ENCODE measurements around the gene TRAF3IP1.
"Not testable (repeated sequence)": the region's sequence is repeated elsewhere in the genome, so short reads cannot be mapped to it uniquely, and the experiment has no call there.

DNA sequence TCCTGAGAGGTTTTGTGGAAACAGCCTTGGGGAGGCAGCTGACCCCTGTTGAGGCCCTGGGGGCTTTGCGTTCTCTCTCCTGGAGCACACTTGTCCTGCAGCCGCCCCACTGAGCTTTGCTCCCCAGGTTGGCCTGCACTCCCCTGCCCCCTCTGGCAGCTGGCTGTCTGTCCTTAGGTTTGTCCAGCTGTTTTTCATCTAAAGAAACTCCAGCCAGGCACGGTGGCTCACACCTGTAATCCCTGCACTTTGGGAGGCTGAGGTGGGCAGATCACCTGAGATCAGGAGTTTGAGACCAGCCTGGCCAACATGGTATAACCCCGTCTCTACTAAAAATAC is 84.9 kb downstream of the TRAF3IP1 start:
- TF ChIP-seq, protein P1, sequence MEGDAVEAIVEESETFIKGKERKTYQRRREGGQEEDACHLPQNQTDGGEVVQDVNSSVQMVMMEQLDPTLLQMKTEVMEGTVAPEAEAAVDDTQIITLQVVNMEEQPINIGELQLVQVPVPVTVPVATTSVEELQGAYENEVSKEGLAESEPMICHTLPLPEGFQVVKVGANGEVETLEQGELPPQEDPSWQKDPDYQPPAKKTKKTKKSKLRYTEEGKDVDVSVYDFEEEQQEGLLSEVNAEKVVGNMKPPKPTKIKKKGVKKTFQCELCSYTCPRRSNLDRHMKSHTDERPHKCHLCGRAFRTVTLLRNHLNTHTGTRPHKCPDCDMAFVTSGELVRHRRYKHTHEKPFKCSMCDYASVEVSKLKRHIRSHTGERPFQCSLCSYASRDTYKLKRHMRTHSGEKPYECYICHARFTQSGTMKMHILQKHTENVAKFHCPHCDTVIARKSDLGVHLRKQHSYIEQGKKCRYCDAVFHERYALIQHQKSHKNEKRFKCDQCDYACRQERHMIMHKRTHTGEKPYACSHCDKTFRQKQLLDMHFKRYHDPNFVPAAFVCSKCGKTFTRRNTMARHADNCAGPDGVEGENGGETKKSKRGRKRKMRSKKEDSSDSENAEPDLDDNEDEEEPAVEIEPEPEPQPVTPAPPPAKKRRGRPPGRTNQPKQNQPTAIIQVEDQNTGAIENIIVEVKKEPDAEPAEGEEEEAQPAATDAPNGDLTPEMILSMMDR (IDR thresholded peaks at IDR 0.05): not testable (repeated sequence)
- TF ChIP-seq EP300, POLR2AphosphoS5, POLR2A (IDR thresholded peaks at IDR 0.05): not testable (repeated sequence)
